GM21515 (cell line): ENCODE measurements around the gene IFT80.

Experiments used
- ATAC-seq: cut with Tn5 transposase; IDR thresholded peaks from one replicate; pipeline ENCODE4 v1.9.1; 2021; ENCODE audit not compliant: unreplicated experiment

IFT80 gene

DNA sequence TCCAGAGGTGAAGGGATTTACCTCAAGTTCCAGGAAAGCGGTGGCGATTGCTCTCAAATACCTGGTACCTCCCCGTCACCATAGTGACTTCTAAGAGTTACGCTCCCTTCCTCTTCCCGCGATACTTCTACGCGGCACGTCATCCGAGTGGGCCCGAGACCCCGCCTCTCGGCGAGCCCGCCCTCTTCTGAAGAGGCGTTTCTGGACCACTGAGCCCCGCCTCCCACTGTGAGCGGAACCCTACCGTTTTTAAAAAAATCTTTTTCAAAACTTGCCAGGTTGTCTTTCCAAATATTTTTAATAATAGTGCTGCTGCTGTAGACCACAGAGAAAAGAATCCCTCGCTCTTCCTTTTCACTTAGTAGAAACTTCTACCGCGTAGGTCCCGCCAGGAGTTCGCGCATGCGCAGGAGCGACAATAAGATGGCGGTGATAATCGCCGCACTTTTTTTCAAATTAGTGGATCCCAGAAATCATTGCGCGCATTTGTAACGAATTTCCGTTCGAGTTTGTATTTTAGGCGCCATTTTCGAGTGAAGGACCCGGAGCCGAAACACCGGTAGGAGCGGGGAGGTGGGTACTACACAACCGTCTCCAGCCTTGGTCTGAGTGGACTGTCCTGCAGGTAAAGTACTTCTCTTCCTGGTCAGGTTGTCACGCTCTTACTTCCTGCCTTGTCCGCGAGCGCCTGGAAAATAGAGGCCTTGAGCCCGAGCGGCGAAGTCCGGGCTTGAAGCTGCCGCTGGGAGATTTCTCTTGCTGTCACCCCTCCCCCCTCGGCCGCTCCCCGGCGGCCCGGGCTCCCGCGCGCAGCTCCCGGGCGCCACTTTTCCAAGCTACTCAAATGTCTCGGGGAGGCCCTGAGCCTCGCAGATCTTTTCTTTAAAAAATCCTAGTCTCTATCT, at the start of gene IFT80, which contains the start of gene SMC4:
IFT80 (minus strand) TSS at position 101 of the 905 bp plus-strand sequence. CDS start 14,625 bp downstream, outside the sequence.
SMC4 (plus strand) TSS at position 526 of the 905 bp plus-strand sequence. CDS start 1,177 bp downstream, outside the sequence.
- peak; percentile 93 for ATAC-seq

DNA sequence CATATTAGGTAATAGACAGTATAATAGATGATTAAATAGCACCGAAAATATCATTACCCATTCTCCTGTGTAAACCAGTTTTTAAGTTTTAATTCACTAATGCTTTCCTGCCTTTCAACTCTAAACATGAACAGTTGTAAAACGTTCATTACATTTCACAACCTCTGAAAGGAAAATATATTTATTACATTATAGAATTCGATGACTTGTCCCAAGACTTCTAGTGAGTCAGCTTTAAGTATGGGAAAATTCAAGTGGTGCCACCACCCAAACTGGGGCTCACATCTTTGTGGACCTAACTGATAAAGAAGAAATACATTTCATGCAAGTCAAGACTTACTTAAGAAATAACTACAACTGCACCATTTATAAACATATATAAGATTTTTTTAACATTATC, 48.5 kb upstream of the IFT80 start:
- no peak for ATAC-seq

DNA sequence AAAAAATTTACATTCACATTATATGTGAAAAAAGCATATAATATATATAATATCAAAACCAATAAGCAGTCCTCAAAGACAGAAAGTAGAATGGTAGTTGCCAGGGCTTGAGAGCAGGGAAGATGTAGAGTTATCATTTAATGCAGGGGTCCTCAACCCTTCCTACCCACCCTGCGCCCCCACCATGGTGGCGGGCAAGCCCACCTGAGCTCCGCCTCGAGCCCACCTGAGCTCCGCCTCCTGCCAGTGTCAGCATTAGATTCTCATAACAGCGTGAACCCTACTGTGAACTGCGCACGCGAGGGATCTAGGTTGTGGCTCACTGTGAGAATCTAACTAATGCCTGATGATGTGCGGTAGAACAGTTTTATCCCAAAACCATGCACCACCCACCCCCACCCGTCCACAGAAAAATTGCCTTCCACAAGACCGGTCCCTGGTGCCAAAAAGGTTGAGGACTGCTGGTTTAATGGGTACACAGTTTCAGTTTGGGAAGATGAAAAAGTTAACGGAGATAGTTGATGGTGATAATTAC, 47.6 kb upstream of the IFT80 start:
- no peak for ATAC-seq

DNA sequence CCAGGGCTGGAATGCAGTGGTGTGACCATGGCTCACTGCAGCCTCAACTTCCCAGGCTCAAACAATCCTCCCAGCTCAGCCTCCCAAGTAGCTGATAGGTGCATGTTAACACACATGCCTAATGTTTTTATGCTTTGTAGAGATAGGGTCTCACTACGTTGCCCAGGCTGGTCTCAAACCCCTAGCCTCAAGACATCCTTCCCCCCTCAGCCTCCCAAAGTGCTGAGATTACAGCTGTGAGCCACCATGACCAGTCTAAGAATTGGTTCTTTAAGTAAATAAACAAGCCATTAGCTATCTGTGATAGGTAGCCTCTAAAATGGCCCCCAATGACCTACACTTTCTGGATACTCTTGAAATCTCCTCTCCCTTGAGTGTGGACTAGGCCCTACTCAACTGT, 46.8 kb upstream of the IFT80 start:
- no peak for ATAC-seq

DNA sequence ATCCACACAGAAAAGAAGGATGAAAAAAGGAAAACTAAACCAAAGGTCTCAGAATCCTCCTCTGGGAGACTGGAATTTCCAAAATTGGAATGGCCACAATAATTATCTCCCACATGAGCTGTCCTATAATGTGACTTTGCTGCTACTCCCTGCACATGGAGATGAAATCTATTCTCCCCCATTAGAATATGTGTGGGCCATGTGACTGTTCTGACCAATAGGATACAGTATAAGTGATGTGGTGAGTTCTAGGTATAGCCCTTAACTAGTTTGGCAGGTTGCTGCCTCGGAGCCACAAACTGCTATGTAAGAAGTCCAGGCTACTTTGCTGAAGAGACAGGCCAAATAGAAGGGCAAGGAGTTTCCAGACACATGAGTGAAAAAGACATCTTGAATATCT, 45.4 kb upstream of the IFT80 start:
- ATAC-seq: no peak

DNA sequence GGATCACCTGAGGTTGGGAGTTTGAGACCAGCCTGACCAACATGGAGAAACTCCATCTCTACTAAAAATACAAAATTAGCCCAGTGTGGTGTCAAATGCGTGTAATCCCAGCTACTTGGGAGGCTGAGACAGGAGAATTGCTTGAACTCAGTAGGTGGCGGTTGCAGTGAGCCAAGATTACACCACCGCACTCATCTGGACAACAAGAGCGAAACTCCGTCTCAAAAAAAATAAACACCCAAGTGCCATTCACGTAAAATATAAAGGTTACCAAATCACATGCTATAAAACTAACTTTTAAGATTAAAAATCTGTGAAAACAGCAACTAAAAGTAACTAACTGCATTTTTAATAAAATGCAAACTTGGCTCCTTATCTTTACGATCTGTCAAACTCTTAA, 41.7 kb upstream of the IFT80 start:
- no peak for ATAC-seq

DNA sequence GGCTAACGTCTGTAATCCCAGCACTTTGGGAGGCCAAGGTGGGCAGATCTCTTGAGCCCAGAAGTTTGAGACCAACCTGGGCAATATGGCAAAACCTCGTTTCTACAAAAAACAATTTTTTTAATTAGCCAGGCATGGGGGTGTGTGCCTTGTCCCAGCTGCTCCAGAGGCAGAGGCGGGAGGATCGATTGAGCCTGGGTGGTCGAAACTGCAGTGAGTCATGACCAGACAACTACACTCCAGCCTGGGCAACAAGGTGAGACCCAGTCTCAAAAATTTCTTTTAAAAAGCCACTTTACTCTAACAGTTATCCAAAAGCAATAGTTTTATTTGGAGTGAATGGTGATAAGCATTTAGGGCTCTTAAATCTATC, 38.0 kb upstream of the IFT80 start:
- no peak for ATAC-seq

DNA sequence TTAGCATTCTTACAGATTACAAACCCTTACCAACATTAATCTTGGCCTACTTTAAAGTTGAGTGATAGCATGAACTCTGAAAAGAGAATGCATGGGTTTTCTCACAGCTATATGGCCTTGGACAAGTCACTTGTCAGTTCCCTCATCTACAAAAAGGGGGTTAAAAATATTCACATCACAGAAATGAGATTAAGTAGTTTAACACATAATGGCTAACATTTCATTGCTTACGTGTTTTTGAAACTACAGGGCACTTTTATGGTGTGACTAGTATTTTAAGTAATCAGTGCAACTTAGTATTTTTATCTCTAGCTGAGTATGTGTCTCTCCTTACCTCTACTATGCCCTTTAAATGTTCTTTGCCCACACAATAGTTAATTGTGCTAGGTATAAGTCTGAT, 36.7 kb upstream of the IFT80 start:
- ATAC-seq: no peak

DNA sequence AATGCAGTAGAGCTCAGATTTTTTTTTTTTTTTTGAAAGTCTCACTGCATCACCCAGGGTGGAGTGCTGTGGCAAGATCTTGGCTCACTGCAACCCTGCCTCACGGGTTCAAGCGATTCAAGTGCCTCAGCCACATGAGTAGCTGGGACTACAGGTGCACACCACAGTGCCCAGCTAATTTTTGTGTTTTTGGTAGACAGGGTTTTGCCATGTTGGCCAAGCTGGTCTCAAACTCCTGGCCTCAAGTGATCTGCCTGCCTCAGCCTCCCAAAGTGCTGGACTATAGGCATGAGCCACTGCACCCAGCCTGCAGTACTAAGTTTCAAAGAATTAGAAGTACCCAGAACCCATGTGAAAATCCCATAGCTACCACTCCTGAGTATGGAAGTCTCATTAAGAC, 36.1 kb upstream of the IFT80 start:
- ATAC-seq: no peak

DNA sequence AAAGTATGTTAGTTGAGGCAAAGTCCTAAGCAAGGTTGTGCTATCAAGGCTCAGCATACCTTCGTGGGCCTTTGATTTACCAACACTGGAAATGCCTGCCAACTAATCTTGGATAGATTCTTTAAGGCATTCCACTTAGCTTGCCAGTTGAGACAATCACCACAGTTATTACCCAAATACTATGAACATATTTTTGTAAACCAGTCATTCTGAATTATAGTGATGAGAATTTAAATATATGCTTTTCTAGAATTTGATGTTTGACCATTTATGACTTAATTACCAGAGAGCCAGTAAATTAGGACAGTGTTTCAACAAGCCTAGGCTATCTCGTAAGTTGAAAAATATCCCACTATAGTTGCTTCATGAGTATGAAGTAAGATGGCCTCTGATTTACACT, 35.0 kb upstream of the IFT80 start:
- no peak for ATAC-seq

DNA sequence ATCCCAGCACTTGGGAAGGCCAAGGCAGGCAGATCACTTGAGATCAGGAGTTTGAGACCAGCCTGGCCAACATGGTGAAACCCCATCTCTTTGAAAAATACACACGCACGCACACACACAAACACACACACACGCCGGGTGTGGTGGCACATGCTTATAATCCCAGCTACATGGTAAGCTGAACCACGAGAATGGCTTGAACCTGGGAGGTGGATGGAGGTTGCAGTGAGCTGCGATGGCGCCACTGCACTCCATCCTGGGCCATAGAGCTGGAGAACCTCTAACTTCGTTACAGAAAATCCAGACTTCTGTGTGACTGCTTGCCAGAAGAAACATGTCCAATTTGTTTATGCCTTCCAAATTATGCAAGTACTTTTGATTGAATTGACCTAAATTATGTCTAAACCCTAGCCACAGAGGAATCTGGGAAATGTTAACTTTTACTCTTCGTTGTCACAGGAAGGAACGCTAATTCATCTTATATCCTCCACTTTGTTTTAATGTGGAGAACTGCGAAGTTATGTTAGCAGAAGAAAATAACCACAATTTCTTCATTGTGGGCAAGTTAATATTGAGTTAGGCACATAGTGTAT, 28.9 kb upstream of the IFT80 start:
- ATAC-seq: no peak

DNA sequence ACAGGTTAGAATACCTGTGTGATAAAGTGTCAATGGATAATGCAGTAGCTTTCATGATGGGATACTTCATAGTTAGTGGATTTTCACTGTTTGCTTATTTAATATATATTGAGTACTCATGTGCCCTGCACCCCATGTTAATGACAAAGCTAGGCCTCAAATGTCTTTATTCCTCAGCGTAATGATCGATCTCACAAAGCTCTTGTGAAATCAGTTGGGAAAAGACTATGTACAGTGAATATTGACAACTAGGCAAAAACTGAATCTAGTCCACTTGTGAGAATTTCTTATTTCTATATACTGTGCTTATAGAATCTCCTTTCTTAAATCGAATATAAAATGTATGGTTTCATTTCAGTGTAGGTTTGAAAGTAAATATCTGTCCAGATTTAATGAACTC, 18.3 kb upstream of the IFT80 start:
- ATAC-seq: no peak

DNA sequence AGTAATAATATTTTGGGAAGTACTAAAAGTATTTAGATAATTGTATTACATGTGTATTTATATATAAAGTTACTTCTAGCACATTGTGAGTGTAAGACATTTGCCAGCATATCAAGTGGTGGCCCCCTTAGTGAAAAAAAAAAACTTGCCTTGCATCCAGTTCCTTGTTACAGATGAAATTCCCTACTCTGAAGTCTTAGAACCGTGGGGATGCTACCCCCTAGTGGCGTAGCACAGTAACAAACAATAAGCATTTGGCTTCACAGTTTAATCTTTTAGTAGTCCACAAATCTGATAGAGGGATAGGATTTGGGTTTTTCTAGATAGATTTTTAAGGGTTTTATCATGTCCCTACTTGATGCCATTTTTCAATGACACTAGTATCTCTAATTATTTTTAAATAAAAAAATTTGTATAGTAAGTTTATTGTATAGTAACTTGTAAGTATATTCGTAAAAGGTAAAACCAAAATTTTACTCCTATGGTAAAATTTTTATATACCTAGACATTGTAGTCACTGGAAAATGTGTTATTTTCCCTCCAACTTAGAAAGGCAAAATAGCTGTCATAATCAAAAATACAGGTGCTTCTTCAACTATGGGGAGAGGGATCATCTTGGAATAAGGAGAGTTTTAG, 14.7 kb upstream of the IFT80 start:
- peak; percentile 72 for ATAC-seq

DNA sequence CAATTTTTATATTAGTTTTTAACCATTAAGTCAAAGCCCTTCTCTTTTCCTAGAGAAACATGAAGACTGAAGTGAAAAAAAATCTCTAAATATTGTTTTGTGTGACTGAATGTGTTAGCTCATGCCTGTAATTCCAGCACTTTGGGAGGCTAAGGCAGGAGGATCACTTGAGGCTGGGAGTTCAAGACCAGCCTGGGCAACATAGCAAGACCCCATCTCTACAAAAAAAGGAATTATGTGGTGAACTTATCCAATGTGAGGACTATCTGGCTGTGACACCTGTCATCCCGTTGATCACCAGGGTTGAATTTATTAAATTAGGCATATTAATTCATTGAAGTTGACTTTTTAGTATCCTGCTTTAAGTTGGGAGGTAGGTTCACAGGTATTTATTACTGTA, 13.5 kb upstream of the IFT80 start:
- no peak for ATAC-seq

DNA sequence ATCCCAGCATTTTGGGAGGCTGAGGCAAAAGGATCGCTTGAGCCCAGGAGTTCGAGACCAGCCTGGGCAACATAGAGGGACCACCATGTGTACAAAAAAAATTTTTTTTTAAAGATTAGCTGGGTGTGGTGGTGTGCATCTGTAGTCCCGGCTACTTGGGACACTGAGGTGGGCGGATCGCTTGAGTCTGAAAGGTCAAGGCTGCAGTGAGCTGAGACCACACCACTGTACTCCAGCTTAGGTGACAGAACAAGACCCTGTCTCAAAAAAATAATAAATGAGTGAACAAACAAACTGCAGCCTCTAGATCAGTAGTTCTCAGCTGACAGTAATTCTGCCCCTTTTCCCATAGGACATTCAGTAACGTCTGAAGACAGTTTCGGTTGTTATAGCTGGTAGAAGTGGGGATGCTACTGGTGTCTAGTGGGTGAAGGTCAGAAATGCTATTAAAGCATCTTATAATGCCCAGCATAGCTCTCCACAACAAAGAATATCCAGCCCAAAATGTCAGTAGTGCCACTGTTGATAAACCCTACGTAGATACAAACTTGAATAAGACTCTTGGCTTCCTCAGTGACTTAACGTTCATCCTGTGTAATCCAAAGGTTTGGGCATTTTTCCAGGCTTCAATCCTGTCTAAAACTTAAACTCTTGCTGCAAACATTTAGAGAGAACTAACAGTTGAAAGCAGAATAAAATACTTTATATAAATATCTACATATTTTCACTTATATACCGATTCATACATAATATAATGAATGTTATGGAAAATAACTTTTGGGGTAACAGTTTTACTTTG, 11.0 kb upstream of the IFT80 start:
- no peak for ATAC-seq

DNA sequence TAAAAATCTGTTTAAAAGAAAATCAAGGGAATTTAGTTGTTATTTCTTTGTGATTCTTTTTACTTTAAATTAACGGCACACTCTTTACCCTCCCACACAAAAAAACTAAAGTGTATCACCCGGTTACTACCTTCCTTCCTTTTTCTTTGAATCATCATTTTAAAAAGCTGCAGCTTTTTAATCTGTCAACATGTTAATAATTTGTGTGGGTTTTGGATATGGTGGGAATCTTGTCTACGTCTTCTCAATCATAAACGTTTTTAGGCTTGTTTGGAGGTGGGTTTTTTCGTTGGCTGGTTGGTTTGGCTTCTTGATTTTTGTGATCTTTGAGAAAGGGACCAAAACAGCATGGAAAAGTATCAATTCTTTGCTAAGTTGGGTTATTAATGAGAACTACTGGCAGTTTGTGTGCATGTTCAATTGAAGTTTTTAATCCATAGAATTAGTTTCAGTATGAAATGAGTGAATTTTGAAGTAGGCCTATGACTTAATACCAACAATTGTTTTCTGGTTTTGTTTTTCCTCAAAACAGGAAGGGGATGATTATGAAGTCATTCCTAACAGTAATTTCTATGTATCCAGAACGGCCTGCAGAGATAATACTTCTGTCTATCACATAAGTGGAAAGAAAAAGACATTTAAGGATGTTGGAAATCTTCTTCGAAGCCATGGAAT, 4.9 kb upstream of the IFT80 start:
- ATAC-seq: no peak

DNA sequence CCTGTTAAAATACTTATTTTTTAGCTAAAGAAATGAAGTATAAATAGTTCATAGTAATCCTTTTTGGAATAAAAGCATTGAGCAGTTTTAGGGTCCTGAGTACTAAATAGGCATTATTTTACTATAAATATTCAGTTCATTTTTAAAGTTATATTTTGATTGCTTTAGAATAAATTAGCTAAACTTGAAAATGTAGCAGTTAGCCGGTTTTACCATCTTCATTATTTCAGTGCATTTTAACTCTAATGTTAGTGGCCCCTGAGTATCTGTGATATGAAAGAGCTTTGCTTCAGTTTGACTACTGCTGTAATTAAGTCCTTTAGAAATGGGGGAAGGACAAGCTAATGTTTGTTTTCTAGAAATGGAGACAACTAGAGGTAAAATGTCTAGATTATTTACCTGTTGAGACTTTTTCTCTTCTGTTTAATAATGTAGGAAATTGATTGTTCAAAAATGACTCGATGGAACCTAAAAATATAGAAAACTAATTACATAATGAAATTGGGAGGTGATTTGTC, 4.1 kb upstream of the IFT80 start:
- no peak for ATAC-seq

DNA sequence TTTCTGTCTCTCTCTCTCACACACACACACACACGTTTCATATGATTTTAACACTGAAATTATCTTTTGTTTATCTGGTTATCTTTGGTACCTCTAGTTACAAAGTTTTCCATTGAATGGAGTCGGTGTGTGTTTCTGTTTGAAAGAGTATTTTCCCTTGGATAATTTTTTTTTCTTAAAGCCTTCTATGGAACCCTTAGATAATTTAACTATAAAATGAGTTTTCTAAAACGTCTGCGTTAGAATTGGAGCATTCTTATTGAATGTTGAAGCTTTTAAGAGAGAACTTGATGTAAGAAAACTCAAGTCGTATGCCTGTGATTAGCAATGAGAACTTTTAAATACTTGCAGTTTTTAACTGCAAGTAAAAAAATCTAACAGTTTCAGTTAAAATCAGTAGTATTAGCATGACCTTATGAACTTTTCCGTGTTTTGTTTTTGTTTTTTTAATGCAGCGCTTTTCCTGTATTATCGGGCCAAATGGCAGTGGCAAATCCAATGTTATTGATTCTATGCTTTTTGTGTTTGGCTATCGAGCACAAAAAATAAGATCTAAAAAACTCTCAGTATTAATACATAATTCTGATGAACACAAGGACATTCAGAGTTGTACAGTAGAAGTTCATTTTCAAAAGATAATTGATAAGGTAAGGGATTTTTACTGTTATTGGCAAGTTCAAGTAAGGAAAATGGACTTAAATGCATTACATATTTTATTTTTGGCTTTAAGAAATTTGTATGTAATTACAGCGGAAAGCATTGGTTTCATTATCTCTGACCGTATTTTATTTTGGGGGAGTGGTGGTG, 3.4 kb upstream of the IFT80 start:
- ATAC-seq: no peak
